Left lobe of liver (tissue), 2 donors: ENCODE measurements around the gene AHI1. TPM values are rescaled to one million over a fixed set of nuclear protein-coding genes. Genes with fewer than 3 reads are reported as not detected.
"Not testable (repeated sequence)": the region's sequence is repeated elsewhere in the genome, so short reads cannot be mapped to it uniquely, and the experiment has no call there.

Source experiments
- ATAC-seq: fragments of 200-7000 bp; cut with Tn5 transposase; one replicate; pipeline ENCODE4 v1.9.1; 2020; ENCODE audit warnings: mild to moderate bottlenecking, moderate library complexity
- DNase-seq: peaks from one replicate; pipeline ENCODE4 v3.0.0-alpha.2; 2020; ENCODE audit warnings: low spot score
- total RNA-seq: library from RNA; stranded (reverse); gene quantifications from one replicate; pipeline ENCODE4 v1.2.1, GENCODE V29; 2021
- donor health status: DM: no; HTN: no; CAD: no; lungs with moderate emphysema.
- donor health status: DM: no; HTN: yes; CAD: no.

AHI1 gene
- total RNA-seq, 1 donor from 2014 or later = 10.2 TPM

DNA sequence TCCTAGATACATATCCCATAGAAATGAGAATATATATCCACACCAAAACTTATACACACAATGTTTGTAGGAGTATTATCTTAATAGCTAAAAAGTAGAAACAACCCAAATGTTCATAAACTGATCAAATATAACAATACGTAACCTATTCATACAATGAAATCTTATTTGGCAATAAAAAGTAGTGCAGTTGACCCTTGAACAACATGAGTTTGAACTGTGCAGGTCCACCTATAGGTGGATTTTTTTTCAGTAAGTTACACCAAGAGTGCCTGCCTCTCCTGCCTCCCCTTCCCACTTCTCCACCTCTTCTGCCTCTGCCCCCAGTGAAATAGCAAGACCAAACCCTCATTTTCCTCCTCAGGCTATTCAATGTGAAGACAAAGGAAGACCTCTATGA, 95.2 kb downstream of the AHI1 start:
- ATAC-seq = no peak
- no peak for DNase-seq

DNA sequence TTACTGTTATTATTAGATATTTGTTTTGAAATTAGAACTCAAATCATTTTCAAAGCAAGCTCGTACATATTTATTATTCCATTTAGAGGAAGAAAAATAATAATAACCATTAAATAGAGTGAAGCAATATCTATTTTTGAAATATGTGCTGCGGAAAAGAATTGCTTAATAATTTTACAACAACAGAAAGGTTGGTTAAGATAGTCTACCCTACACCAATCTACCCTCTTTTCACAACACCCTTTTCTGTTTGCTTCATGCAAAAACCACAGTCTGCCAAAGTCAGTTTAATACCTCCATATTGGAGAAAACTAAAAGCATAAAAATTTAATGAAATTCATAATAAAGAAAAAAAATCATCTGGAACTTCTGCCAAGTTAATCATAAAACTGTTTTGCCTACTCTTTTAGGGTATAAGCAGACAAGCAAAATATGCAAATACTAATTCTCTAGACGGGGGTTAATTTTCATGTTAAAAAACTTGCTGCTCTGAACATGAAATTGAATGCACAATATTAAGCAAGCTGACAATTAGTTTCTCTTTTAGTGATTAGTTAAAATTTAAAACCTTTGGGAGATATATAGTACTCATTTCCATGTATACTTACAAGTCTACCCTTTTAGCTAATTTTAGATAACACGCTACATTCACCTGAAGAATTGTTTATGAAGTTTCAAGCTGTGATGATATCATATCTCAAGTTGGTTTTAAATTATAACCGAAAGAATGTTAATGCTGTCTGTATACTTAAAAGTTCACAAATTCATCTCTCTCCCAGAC, 100.2 kb downstream of the AHI1 start:
- no peak for ATAC-seq
- no peak for DNase-seq

- DNase-seq (no peak), ATAC-seq (no peak)
Observed at GRCh38 chr6:135395136-135395535, 102.4 kb downstream of the AHI1 start.

DNA sequence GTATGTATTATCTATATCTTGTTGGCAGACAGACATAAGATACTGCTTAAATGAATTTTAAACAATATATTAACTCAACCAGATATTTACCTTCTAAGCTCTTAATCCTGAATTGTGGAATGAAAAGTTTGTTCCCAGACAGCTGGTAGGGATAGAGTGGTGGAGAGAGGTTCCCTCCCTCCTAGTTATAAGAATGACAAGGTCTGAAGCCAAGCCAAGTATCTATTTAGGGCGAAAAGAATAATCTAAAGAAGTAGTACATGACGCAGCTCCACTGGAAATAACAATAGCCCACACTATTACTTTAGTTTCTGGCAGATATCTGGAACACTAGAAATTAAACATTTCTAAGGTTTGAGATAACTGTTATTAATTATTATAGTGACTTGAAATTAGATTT, 104.3 kb downstream of the AHI1 start:
- no peak for DNase-seq
- no peak for ATAC-seq

DNA sequence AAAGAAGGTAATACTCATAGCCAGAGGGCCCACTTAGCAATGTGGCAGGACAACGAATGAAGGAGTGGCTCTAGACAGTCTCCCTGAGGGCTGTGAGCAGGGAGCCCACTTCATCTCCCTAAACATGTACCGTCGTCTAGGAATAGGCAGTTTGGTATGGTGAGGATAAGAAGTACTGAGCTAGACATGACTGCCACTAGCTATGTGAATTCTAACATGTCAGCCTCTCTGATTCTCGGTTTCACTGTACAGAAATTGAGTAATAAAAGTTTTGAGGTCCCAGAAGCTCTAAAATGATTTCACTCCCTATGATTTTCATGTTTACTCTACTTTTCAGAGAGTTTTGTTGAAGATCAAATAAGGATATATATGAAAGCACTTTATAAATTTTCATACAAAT, 107.1 kb downstream of the AHI1 start:
- ATAC-seq = no peak
- no peak for DNase-seq

DNA sequence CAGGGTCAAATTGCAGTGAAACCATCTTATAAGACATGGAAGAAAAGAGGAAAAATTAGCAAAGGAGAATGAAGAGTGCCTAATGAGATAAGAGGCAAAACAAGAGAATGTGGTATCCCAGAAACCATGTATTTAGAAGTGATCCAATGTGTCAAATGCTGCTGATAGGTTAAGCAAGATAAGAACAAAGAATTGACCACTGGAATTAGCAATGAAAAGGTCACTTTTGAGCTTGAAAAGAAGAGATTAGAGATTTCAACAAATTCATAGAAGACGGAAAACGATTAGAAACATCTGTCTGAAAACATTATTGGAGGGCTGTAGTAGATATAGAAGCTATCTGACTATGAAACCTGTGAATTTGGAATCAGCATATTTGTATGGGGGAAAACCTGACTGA, 112.2 kb downstream of the AHI1 start:
- no peak for DNase-seq
- no peak for ATAC-seq

DNA sequence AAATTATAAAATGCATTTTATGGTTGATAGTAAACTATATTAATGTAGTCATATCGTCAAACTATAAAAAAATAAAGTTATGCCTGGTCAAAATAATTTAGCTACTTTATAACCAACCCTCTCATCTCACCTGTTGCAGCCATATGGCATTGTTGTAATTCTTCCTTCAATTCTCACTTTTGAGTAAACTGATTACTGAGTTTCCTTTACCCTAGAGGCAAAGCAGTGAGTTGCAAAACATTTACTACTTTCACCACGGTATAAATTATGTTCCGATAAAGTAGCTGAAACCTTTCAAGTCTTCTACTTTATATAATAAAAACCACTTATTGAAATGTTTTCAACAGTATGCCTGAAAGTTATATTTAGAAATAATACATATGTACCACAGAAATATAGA, 113.8 kb downstream of the AHI1 start:
- no peak for ATAC-seq

GRCh38 chr6:135383301-135383700, 114.2 kb downstream of the AHI1 start:
- ATAC-seq (no peak), DNase-seq (no peak)

More for the DNA sequence above, 113.8 kb downstream of the AHI1 start:
- DNase-seq = no peak

DNA sequence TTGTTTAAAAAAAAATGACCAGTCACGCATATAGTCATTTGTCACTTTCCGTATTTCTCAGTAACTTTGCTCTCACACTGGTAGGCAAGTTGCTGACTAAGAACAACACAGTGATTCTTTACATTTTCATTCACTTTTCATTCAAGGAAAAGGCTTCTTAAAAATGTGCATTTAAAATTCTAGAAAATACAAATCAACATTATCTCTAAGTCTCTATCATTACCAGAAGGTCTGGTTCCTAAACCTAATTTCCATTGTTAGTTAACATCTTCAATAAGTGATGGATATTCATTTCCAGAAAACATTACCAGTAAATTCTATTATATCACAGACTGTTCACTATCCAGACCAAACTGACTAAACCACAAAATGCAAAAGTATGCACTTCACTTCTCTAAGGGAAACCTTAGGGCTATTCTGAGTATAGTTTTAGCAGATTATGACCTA, 115.3 kb downstream of the AHI1 start:
- ATAC-seq = no peak
- no peak for DNase-seq

GRCh38 chr6:135380793-135381192, 116.7 kb downstream of the AHI1 start:
- ATAC-seq (no peak), DNase-seq (no peak)

DNA sequence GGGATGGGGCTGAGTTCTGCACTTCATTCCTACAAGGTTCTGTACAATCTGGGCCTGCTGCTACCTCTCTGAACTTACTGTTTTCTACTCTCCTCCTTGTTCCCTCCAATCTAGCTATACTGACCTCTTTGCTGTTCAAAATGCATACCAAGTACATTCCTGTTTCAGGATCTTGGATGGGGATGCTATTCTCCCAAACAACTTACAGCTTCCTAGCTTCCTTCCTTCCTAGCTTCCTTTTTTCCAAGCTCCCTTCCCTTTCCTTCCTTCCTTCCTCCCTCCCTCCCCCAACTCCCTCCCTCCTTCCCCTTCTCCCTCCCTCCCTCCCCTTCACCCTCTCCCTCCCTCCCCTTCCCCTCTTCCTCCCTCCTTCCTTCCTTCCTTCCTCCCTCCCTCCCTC, 117.9 kb downstream of the AHI1 start:
- ATAC-seq = no peak
- DNase-seq = no peak

GRCh38 chr6:135372758-135373157, 124.8 kb downstream of the AHI1 start:
- DNase-seq (no peak), ATAC-seq (no peak)

GRCh38 chr6:135363622-135364021, 133.9 kb downstream of the AHI1 start:
- not testable (repeated sequence) for DNase-seq

DNA sequence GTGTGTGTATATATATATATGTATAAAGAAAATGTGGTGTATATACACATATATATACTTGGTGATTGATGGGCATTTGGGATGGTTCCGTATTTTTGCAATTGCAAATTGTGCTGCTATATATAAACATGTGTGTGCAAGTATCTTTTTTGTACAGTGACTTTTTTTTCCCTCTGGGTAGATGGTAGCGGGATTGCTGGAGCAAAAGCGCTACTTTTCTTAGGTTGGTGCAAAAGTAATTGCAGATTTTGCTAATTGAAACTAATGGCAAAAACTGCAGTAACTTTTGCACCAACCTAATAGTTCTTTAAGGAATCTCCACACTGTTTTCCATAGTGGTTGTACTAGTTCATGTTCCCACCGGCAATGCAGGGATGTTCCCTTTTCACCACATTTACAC, 135.4 kb downstream of the AHI1 start:
- no peak for DNase-seq
- ATAC-seq = no peak

More at GRCh38 chr6:135363622-135364021, 133.9 kb downstream of the AHI1 start:
- not testable (repeated sequence) for ATAC-seq

DNA sequence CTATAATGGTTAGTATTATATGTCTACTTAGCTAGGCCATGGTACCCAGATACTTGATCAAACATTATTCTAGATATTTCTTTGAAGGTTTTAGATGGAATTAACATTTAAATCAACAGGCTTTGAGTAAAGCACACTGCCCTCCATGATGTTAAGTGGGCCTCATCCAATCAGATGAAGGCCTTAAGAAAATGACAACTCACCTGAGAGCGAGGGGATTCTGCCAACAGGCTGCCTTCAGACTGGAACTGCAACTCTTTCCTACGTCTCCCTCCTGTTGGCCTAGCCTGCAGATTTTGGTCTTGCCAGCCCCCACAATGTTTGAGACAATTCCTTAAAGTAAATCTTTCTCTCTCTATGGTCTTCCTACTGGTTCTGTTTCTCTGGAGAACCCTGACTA, 137.3 kb downstream of the AHI1 start:
- no peak for DNase-seq
- ATAC-seq = no peak

- DNase-seq (no peak), ATAC-seq (no peak)
Observed at GRCh38 chr6:135358985-135359384, 138.6 kb downstream of the AHI1 start.

- ATAC-seq (no peak), DNase-seq (no peak)
Observed at GRCh38 chr6:135358251-135358821, 139.2 kb downstream of the AHI1 start.

DNA sequence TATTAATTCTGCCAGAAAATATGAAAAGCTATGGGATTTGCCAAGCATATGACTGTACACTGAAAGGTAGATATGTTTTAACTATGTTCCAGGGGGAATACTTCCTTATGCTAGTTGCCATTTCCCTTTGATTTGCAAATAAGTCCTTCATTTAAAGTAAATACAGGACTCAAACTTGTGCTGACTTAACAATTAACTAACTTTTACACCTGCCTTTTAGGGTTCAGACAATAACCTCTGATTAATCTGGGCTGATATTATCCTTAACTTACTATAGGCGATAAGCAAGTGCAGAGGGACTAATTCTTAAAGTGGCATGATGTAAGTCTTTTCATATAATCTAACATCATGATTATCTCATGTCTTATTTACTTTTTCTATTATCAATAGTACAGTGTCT, 143.1 kb downstream of the AHI1 start:
- ATAC-seq = no peak
- no peak for DNase-seq

DNA sequence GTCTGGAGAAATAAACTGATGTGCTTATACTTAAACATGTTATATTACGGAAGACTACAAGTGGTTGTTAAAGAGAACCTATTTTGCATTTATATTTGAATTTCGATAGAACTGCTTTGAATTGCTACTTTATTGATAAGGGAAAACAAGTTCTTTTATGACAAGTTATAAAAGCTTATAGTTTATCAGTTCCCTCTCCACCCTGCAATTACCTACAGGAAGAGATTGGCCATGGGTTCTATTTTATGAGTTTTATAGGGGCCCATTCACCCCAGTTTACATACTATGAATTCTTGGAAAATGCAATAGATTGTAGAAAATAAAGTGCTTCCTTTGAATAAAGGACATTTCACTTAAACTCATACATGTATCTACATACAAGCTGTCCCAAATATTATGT, 144.4 kb downstream of the AHI1 start:
- no peak for ATAC-seq
- DNase-seq = no peak

DNA sequence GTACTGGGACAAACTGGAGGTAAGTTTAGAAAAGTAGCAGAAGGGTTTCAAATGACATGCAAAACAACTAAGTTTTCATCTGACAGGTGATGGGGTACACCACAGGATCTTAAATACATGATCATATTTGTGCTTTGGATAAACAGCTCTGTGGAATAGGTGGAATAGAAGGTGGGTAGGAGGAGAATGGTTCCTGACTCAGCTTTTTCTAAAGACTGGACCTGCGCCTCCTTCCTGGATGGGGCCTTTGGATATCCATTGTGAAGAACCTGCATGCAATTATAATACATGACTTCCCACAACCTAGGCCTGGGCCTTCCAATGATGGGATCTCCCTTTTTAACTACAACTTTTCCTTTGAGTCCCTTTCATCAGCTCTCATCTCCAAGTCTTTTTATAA, 145.9 kb downstream of the AHI1 start:
- ATAC-seq = no peak
- no peak for DNase-seq

DNA sequence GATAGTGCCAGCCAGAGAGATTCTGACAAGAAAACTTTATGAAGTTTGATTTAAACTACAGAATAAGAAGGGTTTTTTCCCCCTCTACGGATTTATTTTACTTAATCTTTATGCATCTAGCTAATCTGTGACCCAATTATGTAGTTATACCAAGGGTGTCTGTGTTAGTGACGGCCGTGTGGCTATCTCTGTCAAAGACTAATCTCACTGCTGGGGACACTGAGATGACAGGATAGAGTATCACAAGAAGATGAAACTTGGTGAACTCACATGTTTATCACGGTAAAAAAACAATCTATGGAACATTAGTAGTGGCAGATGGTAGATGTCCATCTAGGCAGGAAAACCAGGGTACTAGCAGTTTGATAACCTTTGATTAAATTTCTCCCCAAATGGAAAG, 149.7 kb downstream of the AHI1 start:
- ATAC-seq = no peak

DNA sequence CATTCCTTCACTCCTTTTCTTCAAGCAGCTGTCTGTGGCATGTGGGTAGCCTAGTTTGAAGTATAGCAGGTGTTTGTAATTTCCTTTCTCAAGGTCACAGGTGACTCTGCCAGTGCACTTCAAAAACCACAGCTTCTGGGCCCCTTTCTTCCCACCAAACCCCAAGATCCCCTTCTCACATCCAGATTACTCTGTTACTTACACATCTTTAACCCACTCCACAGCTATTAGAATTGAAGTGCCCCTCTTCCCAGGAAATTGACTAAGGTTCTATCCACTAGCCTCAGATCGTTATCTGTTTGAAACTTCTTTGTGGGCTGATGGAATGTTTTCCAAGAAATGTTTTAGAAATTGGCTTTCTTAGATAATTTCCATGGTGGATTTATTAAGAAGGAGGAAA, 150.8 kb downstream of the AHI1 start:
- ATAC-seq = no peak
- no peak for DNase-seq

More for the DNA sequence above, 149.7 kb downstream of the AHI1 start:
- DNase-seq = no peak

GRCh38 chr6:135344526-135344925, 153.0 kb downstream of the AHI1 start:
- no peak for ATAC-seq
- DNase-seq = no peak
